ENCODE measurements around the gene CES2. TPM values are rescaled to one million over a fixed set of nuclear protein-coding genes. Genes with fewer than 3 reads are reported as not detected.

CES2 gene
- total RNA-seq, 1 donor from 2014 or later, result 35.8 TPM

DNA sequence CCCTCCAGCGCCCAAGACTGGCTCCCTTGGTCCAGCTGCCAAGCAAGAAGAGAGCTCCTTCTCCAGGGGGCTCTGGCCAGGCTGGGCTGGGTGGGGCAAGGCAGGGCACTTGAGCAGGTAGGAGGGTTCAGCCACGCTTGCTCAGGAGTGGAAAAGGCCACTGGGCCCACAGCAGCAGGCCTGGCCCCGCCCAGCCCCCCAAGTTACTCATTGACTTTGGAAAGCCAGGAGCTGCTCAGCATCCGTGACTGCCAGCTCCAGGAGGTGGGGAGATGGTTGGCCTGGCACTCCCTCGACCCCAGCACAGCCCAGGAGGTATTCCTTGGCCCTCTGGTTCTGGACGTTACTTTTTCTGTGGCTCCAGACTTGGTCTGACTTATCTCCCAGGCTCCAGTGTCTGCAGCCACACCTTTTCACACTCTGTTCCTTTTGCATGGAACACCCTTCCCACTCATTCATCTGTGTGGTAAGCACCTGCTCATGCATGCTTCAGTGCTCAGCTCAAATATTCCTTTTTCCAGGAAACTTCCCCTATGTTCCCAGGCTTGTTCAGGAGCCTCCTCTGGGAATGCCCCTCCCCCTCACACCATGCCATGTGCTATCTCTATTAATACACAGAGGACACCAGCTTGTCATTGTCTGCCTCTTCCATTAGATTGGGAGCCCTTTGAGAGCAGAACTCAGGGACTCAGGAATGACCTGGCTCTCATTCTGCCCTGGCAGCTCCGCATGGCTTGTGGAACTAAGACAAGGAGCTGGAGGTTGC lies 16.3 kb upstream of the CES2 start, which contains the start of gene CDH16:
Gene CDH16, minus strand, starts transcription at position 83 of the 766 bp plus-strand sequence. CDS start 820 bp downstream, outside the sequence.
- TF ChIP-seq CTCF (IDR thresholded peaks at IDR 0.05), result no peak
- Histone ChIP-seq H3K27ac (no peak within 1 kb of the TSS), H3K4me1 (peaks cover 1% of the 10 kb centered on the region), H3K27me3 (no peaks in the 10 kb centered on the region), H3K9me3 (no peaks in the 10 kb centered on the region), H3K36me3 (no peaks in the 10 kb centered on the region), H3K4me3 (no peak within 1 kb of the TSS)
- intact Hi-C loops (cut with DNase I), result no loop called here
- DNase-seq (no peak), ATAC-seq (no peak)

GRCh38 chr16:66919569-66920298 lies 15.6 kb upstream of the CES2 start:
- intact Hi-C loops (cut with DNase I), result no loop called here
- no peak for ATAC-seq
- H3K36me3 ChIP-seq, result no peaks in the 10 kb centered on the region
- no peak overlapping the region for H3K27ac ChIP-seq
- H3K4me3 ChIP-seq, result no peak overlapping the region
- no peak for DNase-seq
- peaks cover 5% of the 10 kb centered on the region for H3K27me3 ChIP-seq
- H3K4me1 ChIP-seq, result peaks cover 9% of the 10 kb centered on the region
- no peak for TF ChIP-seq CTCF (IDR thresholded peaks at IDR 0.05)
- H3K9me3 ChIP-seq, result no peaks in the 10 kb centered on the region

- H3K9me3 ChIP-seq, result no peaks in the 10 kb centered on the region
- TF ChIP-seq CTCF (IDR thresholded peaks at IDR 0.05), result no peak
- peaks cover 5% of the 10 kb centered on the region for H3K27me3 ChIP-seq
- H3K4me3 ChIP-seq, result no peak overlapping the region
- peaks cover 10% of the 10 kb centered on the region for H3K4me1 ChIP-seq
- no peak for DNase-seq
- intact Hi-C loops (cut with DNase I), result no loop called here
- ATAC-seq, result no peak
- no peak overlapping the region for H3K27ac ChIP-seq
- no peaks in the 10 kb centered on the region for H3K36me3 ChIP-seq
These were observed 15.1 kb upstream of the CES2 start for GRCh38 chr16:66920299-66920590.

DNA sequence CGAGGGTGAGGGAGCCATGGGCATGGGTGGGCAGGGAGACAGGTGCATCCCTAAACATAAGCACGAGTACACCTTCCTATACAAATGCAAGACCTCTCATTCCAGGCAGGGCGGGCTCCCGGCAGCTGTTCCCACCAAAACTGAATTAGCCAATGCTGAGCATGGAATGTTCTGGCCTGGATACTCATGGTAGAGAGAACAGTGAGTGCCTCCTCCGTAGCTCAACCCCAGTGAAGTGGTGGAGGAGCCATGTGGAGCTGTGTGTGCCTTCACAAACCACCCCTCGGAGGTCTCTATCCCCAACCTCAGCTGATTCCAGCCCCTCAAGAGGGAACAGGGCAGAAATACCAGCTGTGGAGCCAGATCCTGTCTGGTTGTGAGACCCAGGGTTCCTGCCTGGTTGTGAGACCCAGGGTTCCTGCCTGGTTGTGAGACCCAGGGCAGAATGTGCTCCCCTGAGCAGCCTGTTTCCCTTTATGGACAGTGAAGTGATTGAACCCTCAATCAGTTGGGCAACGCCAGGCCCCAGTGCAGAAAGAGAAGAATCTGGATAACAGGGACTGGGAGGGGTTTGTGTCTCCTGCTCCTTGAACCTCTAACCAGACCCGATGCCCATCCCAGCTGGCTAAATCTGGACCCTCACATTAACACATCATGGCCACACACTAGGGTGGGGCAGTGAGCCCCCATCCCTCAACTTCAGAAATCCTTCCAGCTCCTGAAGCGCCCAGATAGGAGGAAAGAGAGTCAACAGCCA lies 14.2 kb upstream of the CES2 start:
- intact Hi-C loops (cut with DNase I), result no loop called here
- TF ChIP-seq CTCF (IDR thresholded peaks at IDR 0.05), result no peak
- no peak for ATAC-seq

DNA sequence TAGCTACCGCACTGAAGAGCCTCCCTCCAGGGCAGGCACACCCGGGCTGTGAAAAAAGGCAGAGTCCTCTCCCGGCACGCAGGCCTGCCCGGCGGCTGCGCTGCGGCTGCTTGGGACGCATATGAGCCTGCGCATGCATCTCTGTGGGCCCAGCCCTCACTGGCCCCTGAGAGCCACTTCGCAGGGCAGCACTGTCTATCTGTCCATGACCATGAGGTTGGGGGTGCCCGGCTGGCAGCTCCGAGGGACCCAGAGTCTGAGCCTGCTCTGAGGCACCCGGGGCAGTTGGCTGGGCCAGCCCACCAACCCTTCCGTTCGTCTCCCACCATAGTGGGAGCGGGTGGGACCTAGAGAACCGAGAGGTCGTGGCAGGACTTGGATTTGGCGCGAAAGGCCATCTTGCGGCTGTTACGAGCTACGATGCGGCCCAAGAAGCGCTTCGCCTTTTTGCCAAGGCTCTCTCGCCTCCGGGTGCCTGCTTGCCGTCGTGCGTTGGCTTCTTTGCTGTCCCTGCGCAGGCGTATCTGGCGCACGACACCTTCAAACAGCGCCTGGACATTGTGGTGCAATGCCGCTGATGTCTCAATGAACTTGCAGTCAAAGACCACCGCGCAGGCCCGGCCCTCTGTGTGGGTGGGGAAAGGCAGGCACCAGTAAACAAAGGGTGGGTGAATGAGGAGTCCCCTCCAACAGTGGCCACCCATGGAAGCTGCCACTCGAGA lies 13.4 kb upstream of the CES2 start:
- peaks cover 16% of the 10 kb centered on the region for H3K4me1 ChIP-seq
- no peak overlapping the region for H3K4me3 ChIP-seq

More for the DNA sequence above, 14.2 kb upstream of the CES2 start:
- H3K4me3 ChIP-seq, result no peak overlapping the region
- no peak overlapping the region for H3K27ac ChIP-seq
- no peaks in the 10 kb centered on the region for H3K36me3 ChIP-seq
- H3K9me3 ChIP-seq, result no peaks in the 10 kb centered on the region
- peaks cover 5% of the 10 kb centered on the region for H3K27me3 ChIP-seq
- peaks cover 12% of the 10 kb centered on the region for H3K4me1 ChIP-seq
- no peak for DNase-seq

More for the DNA sequence above, 13.4 kb upstream of the CES2 start:
- Histone ChIP-seq H3K9me3 (no peaks in the 10 kb centered on the region), H3K27me3 (peaks cover 5% of the 10 kb centered on the region), H3K27ac (no peak overlapping the region), H3K36me3 (no peaks in the 10 kb centered on the region)
- ATAC-seq (no peak), DNase-seq (no peak)
- intact Hi-C loops (cut with DNase I), result no loop called here
- TF ChIP-seq CTCF (IDR thresholded peaks at IDR 0.05), result no peak
